Thoracic aorta (tissue), 2 donors: ENCODE results near the gene RAD52. TPM values are rescaled to one million over a fixed set of nuclear protein-coding genes. Genes with fewer than 3 reads are reported as not detected.

Experiments used
- ATAC-seq: fragments of 150-250 bp; one replicate; pipeline ENCODE4 v1.8.0; 2017; ENCODE audit warnings: low read depth; ENCODE audit not compliant: insufficient number of reproducible peaks, low FRiP score
- DNase-seq: peaks from one replicate; pipeline ENCODE4 v3.0.0-alpha.2; 2020; ENCODE audit warnings: low spot score
- H3K27ac ChIP-seq, 2 donors: fragments of 200-600 bp; sonication (generic); 1 replicate in 1 of 2; 2 replicates in 1 of 2; pipeline ENCODE4 v1.5.1; 2016; ENCODE audit warnings: mild to moderate bottlenecking in 2 of 2, moderate library complexity in 2 of 2
- H3K27me3 ChIP-seq: fragments of 200-600 bp; sonication (generic); replicated peaks from 2 replicates; pipeline ENCODE4 v1.6.0; 2016; ENCODE audit warnings: mild to moderate bottlenecking; ENCODE audit not compliant: insufficient read depth
- H3K36me3 ChIP-seq: fragments of 200-600 bp; sonication (generic); one replicate; pipeline ENCODE4 v1.5.1; 2016
- H3K4me1 ChIP-seq, 2 donors: fragments of 200-600 bp; sonication (generic); 1 replicate in 1 of 2; 2 replicates in 1 of 2; pipeline versions ENCODE4 v1.5.1 to v1.6.0; 2016; ENCODE audit warnings: low read depth in 2 of 2, mild to moderate bottlenecking in 1 of 2; ENCODE audit not compliant: control insufficient read depth in 1 of 2
- H3K4me3 ChIP-seq: fragments of 200-600 bp; sonication (generic); 2 replicates; pipeline ENCODE4 v1.5.1; 2016; ENCODE audit warnings: mild to moderate bottlenecking
- H3K9me3 ChIP-seq: fragments of 200-600 bp; sonication (generic); 2 replicates; pipeline ENCODE4 v1.5.1; 2016
- total RNA-seq, 2 donors: library from RNA; depleted of rRNA; stranded (reverse); fragments of >200 nt; gene quantifications; one replicate each; pipeline versions ENCODE4 v1.1.0 to v1.2.3, GENCODE V29; 2016
- TF ChIP-seq, protein P1 (sequence below): fragments of 200-600 bp; sonication (generic); IDR thresholded peaks from one replicate; pipeline ENCODE4 v1.5.1; 2019; ENCODE audit warnings: antibody characterized with exemption

RAD52 gene
- total RNA-seq, 2 donors from 2014 or later, result 21.5 to 21.9 TPM

- TF ChIP-seq, protein P1, sequence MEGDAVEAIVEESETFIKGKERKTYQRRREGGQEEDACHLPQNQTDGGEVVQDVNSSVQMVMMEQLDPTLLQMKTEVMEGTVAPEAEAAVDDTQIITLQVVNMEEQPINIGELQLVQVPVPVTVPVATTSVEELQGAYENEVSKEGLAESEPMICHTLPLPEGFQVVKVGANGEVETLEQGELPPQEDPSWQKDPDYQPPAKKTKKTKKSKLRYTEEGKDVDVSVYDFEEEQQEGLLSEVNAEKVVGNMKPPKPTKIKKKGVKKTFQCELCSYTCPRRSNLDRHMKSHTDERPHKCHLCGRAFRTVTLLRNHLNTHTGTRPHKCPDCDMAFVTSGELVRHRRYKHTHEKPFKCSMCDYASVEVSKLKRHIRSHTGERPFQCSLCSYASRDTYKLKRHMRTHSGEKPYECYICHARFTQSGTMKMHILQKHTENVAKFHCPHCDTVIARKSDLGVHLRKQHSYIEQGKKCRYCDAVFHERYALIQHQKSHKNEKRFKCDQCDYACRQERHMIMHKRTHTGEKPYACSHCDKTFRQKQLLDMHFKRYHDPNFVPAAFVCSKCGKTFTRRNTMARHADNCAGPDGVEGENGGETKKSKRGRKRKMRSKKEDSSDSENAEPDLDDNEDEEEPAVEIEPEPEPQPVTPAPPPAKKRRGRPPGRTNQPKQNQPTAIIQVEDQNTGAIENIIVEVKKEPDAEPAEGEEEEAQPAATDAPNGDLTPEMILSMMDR, result no peak
- DNase-seq (no peak), ATAC-seq (no peak)
- H3K27me3 ChIP-seq, result no peaks in the 10 kb centered on the region
- H3K9me3 ChIP-seq, result no peaks in the 10 kb centered on the region
- no peaks in the 10 kb centered on the region for H3K4me1 ChIP-seq
- H3K36me3 ChIP-seq, result no peaks in the 10 kb centered on the region
- H3K4me3 ChIP-seq, result no peak overlapping the region
- H3K27ac ChIP-seq, result no peak overlapping the region
Observed at GRCh38 chr12:967641-968040, 18.1 kb upstream of the RAD52 start.

DNA sequence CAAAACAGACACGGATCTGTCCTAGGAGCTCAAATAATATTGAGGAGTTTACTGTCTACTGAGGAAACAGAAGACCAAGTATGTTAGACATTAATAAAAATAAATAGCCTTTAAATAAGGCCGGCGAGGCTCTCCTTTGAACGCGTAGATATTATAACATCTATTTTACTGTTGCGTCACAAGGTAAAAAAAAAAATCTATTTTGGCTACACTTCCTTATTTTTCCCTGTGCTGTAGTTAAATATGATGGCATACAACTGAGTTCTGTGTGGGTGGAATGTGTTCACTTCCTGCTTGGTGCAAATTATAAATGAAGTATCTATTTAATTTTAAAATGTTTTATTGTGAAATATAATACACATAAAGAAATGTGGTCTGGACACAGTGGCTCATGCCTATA is 17.2 kb upstream of the RAD52 start:
- TF ChIP-seq, protein P1, result no peak
- no peaks in the 10 kb centered on the region for H3K9me3 ChIP-seq
- no peak overlapping the region for H3K27ac ChIP-seq
- ATAC-seq, result no peak
- DNase-seq, result no peak
- H3K4me3 ChIP-seq, result no peak overlapping the region
- H3K36me3 ChIP-seq, result no peaks in the 10 kb centered on the region
- H3K27me3 ChIP-seq, result no peaks in the 10 kb centered on the region
- no peaks in the 10 kb centered on the region for H3K4me1 ChIP-seq

DNA sequence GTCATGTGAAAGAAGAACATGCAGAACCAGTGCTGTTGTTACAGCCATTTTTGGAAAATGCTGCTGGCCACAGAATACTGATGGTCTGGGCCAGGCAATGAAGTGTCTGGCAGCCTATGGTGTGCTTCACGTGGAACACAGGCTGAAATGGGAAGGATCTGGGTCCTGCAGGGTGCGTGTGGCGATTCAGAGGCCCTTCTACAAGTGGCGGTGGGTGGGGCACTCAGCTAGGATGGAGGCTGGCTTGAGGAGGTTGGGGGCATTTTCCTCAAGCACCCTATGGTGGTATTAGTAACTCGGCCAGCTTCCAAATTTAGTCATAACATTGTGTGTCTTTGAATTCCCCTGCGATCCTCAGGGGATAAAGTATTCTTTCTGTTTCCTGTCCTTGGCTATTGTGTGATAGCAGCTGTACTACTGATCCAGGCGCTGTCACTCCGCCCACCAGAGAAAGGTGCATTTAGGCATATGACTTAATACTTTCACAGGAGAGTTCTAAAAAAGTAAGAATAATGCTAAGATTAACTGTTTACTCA is 9.2 kb upstream of the RAD52 start:
- H3K36me3 ChIP-seq, result no peaks in the 10 kb centered on the region
- TF ChIP-seq, protein P1, result no peak
- H3K27ac ChIP-seq, result no peak overlapping the region
- DNase-seq (no peak), ATAC-seq (no peak)
- no peaks in the 10 kb centered on the region for H3K9me3 ChIP-seq
- no peak overlapping the region for H3K4me3 ChIP-seq
- H3K27me3 ChIP-seq, result no peaks in the 10 kb centered on the region
- peaks cover 0 to 9% of the 10 kb centered on the region in 2 donors for H3K4me1 ChIP-seq

- Histone ChIP-seq H3K4me3 (no peak overlapping the region), H3K9me3 (no peaks in the 10 kb centered on the region), H3K27me3 (no peaks in the 10 kb centered on the region), H3K36me3 (no peaks in the 10 kb centered on the region), H3K4me1 (peaks cover 0 to 9% of the 10 kb centered on the region in 2 donors), H3K27ac (no peak overlapping the region)
- ATAC-seq, result no peak
- DNase-seq, result no peak
- TF ChIP-seq, protein P1, result no peak
Observed at GRCh38 chr12:955939-956338, 6.4 kb upstream of the RAD52 start.

GRCh38 chr12:954741-955140 is 5.2 kb upstream of the RAD52 start:
- Histone ChIP-seq H3K4me1 (peaks cover 0 to 9% of the 10 kb centered on the region in 2 donors), H3K27me3 (no peaks in the 10 kb centered on the region), H3K36me3 (no peaks in the 10 kb centered on the region), H3K4me3 (no peak overlapping the region), H3K9me3 (no peaks in the 10 kb centered on the region), H3K27ac (no peak overlapping the region)
- no peak for ATAC-seq
- no peak for DNase-seq
- TF ChIP-seq, protein P1, result no peak
